Esophagus muscularis mucosa (tissue), 4 donors: ENCODE measurements around the gene FOSL2. TPM values are rescaled to one million over a fixed set of nuclear protein-coding genes. Genes with fewer than 3 reads are reported as not detected.

Experiments
- DNase-seq: peaks from one replicate; pipeline ENCODE4 v3.0.0-alpha.2; 2017; ENCODE audit errors: extremely low spot score
- H3K27ac ChIP-seq, 4 donors: fragments of 200-600 bp; sonication (generic); replicated peaks in 1 of 4; 1 replicate in 3 of 4; 2 replicates in 1 of 4; pipeline ENCODE4 v1.5.1; 2016 to 2019; ENCODE audit warnings: mild to moderate bottlenecking in 1 of 4
- H3K27me3 ChIP-seq, 4 donors: fragments of 200-600 bp; sonication (generic); one replicate each; pipeline versions ENCODE4 v1.5.1 to v1.6.0; 2016 to 2019
- H3K36me3 ChIP-seq, 4 donors: fragments of 200-600 bp; sonication (generic); one replicate each; pipeline ENCODE4 v1.5.1; 2016 to 2019
- H3K4me1 ChIP-seq, 4 donors: fragments of 200-600 bp; sonication (generic); one replicate each; pipeline ENCODE4 v1.5.1; 2016 to 2019
- H3K4me3 ChIP-seq, 4 donors: fragments of 200-600 bp; sonication (generic); 1 replicate in 2 of 4; 2 replicates in 2 of 4; pipeline ENCODE4 v1.5.1; 2016 to 2019; ENCODE audit warnings: mild to moderate bottlenecking in 4 of 4, moderate library complexity in 1 of 4
- H3K9me3 ChIP-seq, 4 donors: fragments of 200-600 bp; sonication (generic); 1 replicate in 3 of 4; 2 replicates in 1 of 4; pipeline ENCODE4 v1.5.1; 2016 to 2019
- EP300 ChIP-seq: sonication (generic); formaldehyde crosslinking; IDR thresholded peaks from one replicate; pipeline ENCODE4 v1.6.1; 2017; ENCODE audit warnings: antibody characterized with exemption
- POLR2A ChIP-seq: fragments of 450-650 bp; IDR thresholded peaks from one replicate; pipeline ENCODE4 v1.6.1; 2017; ENCODE audit warnings: antibody characterized with exemption, moderate library complexity, mild to moderate bottlenecking, low read depth
- POLR2AphosphoS5 ChIP-seq, 2 donors: sonication (generic); formaldehyde crosslinking; IDR thresholded peaks; one replicate each; pipeline ENCODE4 v1.6.1; 2017; ENCODE audit warnings: antibody characterized with exemption in 2 of 2
- WGBS: methylation state at CpG from one replicate; pipeline ENCODE4 v1.1.5; 2018; 5-methylcytosine and 5-hydroxymethylcytosine counted together
- intact Hi-C: fragments of 100-400 bp; cut with DNase I; formaldehyde crosslinking; loops from one replicate; pipeline ENCODE4 v1.15.1; 2023
- total RNA-seq, 4 donors: library from RNA; depleted of rRNA; stranded (reverse); fragments of >200 nt; gene quantifications; one replicate each; pipeline versions ENCODE4 v1.1.0 to v1.2.1, GENCODE V29; 2016
- TF ChIP-seq, protein P1 (sequence below), 3 experiments: fragments of 200-600 bp in 2 of 3; fragments of 450-650 bp in 1 of 3; sonication (generic) in 2 of 3; IDR thresholded peaks; one replicate each; pipeline ENCODE4 v1.5.1; 2017 to 2019; ENCODE audit warnings: antibody characterized with exemption in 3 of 3, mild to moderate bottlenecking in 2 of 3, moderate library complexity in 1 of 3

Gene FOSL2
- total RNA-seq, 4 donors from 2014 or later, result 68.9 to 332 (median 176) TPM

DNA sequence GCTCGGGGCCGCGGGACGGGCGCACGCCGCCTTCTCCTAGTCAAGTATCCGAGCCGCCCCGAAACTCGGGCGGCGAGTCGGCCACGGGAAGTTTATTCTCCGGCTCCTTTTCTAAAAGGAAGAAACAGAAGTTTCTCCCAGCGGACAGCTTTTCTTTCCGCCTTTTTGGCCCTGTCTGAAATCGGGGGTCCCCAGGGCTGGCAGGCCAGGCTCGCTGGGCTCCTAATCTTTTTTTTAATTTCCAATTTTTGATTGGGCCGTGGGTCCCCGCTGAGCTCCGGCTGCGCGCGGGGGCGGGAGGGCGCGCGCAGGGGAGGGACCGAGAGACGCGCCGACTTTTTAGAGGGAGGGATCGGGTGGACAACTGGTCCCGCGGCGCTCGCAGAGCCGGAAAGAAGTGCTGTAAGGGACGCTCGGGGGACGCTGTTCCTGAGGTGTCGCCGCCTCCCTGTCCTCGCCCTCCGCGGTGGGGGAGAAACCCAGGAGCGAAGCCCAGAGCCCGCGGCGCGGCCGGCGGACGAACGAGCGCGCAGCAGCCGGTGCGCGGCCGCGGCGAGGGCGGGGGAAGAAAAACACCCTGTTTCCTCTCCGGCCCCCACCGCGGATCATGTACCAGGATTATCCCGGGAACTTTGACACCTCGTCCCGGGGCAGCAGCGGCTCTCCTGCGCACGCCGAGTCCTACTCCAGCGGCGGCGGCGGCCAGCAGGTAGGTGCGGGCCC, 617 bp downstream of the FOSL2 start:
- Histone ChIP-seq H3K27me3 (no peaks in the 10 kb centered on the region), H3K9me3 (no peaks in the 10 kb centered on the region), H3K4me1 (peaks cover 22 to 39% (median 31%) of the 10 kb centered on the region in 4 donors), H3K27ac (peak overlapping the region; percentile 99 to 100 (median 100)), H3K36me3 (peaks cover 0 to 21% (median 0%) of the 10 kb centered on the region in 4 donors), H3K4me3 (peak overlapping the region; percentile 86 to 98 (median 93))
- under 1% methylated on average over 27 of the region's 81 CpGs for WGBS
- TF ChIP-seq EP300, result no peak
- TF ChIP-seq, protein P1, sequence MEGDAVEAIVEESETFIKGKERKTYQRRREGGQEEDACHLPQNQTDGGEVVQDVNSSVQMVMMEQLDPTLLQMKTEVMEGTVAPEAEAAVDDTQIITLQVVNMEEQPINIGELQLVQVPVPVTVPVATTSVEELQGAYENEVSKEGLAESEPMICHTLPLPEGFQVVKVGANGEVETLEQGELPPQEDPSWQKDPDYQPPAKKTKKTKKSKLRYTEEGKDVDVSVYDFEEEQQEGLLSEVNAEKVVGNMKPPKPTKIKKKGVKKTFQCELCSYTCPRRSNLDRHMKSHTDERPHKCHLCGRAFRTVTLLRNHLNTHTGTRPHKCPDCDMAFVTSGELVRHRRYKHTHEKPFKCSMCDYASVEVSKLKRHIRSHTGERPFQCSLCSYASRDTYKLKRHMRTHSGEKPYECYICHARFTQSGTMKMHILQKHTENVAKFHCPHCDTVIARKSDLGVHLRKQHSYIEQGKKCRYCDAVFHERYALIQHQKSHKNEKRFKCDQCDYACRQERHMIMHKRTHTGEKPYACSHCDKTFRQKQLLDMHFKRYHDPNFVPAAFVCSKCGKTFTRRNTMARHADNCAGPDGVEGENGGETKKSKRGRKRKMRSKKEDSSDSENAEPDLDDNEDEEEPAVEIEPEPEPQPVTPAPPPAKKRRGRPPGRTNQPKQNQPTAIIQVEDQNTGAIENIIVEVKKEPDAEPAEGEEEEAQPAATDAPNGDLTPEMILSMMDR (IDR thresholded peaks at IDR 0.05), result no peak
- TF ChIP-seq POLR2A, result no peak
- peak in 1 of 2 donors; percentile 43 for TF ChIP-seq POLR2AphosphoS5 (IDR thresholded peaks at IDR 0.05)
- no peak for DNase-seq
- intact Hi-C loops, result loop anchor here (10.0 kb wide), 1 partner anchor 618 kb away; the partner anchor contains the start of gene MRPL33

DNA sequence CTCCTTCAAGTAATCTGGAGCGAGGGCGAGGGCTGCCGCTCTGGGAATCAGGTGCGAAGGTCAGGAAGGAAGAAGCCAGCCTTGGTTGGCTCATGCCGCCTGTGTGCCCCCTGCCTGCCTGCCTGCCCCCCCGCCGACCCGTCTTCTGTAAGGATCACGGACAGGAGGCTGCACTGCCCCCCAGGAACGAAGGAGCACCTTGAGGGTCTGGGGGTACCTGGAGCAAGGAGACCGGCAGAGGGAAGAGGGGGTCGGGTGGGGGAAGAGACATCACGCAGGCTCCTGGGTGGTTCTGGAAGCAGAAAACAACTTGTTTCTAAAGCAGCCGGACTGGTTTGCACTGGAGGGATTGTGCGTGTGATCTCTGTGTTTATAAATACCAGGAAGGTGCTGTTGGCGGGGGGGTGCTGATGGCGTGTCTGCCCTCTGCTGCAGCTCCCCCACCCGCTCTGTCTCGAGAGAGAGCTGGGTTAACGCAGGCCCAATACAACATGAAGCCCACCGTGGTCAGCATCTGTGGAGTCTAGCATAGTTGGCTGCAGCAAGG, 1.7 kb downstream of the FOSL2 start:
- no peaks in the 10 kb centered on the region for H3K27me3 ChIP-seq
- peak overlapping the region; percentile 86 to 98 (median 93) for H3K4me3 ChIP-seq
- DNase-seq, result no peak
- peaks cover 0 to 33% (median 4%) of the 10 kb centered on the region in 4 donors for H3K36me3 ChIP-seq
- no peaks in the 10 kb centered on the region for H3K9me3 ChIP-seq
- under 1% methylated on average over 21 of the region's 21 CpGs for WGBS
- intact Hi-C loops, result loop anchor here (2.0 to 10.0 kb wide), 2 partner anchors 504 to 620 kb away; partner anchors contain the start of genes BABAM2, MRPL33 and RBKS
- H3K4me1 ChIP-seq, result peaks cover 28 to 47% (median 39%) of the 10 kb centered on the region in 4 donors
- H3K27ac ChIP-seq, result peak overlapping the region; percentile 99 to 100 (median 100)
- TF ChIP-seq POLR2A (no peak), EP300 (no peak), POLR2AphosphoS5 (IDR thresholded peaks at IDR 0.05) (peak in 1 of 2 donors; percentile 82)
- TF ChIP-seq, protein P1 (IDR thresholded peaks at IDR 0.05), result no peak

DNA sequence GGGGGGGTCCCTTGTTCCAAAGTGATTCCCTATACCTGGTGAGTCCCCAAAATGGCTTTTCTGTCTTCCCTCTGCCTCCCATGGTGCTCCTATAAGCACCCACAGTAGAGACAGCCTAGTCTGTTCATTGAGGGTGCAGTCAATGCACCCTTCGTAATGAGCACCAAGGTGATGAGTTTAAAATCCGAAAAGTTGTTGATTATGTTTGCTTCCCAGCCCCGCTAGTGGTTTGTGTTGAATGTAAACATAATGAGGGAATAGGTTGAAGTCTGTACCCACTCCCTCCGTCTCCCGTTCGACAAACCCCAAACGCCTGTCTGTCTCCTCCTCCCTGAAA, 2.3 kb downstream of the FOSL2 start:
- 1% methylated on average over 7 of the region's 7 CpGs for WGBS
- H3K36me3 ChIP-seq, result peaks cover 0 to 38% (median 6%) of the 10 kb centered on the region in 4 donors
- no peak for DNase-seq
- TF ChIP-seq POLR2A, result no peak
- TF ChIP-seq EP300, result no peak
- peak overlapping the region; percentile 86 to 98 (median 93) for H3K4me3 ChIP-seq
- H3K27ac ChIP-seq, result peak overlapping the region; percentile 99 to 100 (median 100)
- intact Hi-C loops, result loop anchor here (2.0 to 10.0 kb wide), 3 partner anchors 504 to 673 kb away; partner anchors contain the start of genes BABAM2, MRPL33 and RBKS
- H3K4me1 ChIP-seq, result peaks cover 28 to 47% (median 39%) of the 10 kb centered on the region in 4 donors
- no peaks in the 10 kb centered on the region for H3K27me3 ChIP-seq
- no peaks in the 10 kb centered on the region for H3K9me3 ChIP-seq

DNA sequence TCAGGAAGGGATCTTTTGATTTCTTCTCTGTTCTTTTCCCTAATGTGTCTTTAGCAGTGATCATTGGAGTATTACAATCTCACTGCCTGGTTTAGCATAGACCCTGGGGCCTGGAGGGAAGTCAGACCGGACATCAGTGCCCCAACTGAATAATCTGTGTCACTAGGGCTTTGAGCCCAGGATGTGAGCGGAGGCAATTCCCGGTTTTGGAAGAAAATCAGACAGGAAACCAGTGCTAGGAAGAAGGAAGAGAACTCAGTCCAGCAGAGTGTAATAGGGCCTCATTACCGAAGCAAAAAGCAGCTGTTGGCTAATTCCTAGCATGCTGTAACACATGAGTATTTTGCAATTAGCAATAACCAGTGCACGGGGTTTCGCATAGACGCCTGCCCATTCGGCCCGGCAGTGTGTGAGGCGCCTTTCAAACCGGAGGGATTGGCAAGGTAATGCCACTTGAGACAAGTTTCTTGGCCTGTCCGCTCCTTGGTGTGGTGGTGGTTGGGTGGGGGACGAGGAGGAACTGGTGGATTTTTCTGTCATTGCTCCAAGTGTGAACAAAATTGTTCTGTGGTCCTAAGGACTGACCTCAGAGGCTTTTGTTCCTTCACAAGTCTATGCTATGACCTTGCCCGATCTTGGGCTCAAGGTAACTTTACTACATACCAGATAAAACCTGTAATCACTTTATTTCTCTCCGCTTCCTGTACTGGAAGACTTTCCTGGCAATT, 2.8 kb downstream of the FOSL2 start:
- H3K4me1 ChIP-seq, result peaks cover 32 to 51% (median 42%) of the 10 kb centered on the region in 4 donors
- H3K27me3 ChIP-seq, result no peaks in the 10 kb centered on the region
- peak overlapping the region; percentile 86 to 98 (median 93) for H3K4me3 ChIP-seq
- peaks cover 0 to 44% (median 8%) of the 10 kb centered on the region in 4 donors for H3K36me3 ChIP-seq
- TF ChIP-seq POLR2AphosphoS5 (IDR thresholded peaks at IDR 0.05) (peak in 1 of 2 donors; percentile 86), POLR2A (peak; percentile 80)
- TF ChIP-seq, protein P1 (IDR thresholded peaks at IDR 0.05), result no peak
- H3K27ac ChIP-seq, result peak overlapping the region; percentile 99 to 100 (median 100)
- DNase-seq, result no peak
- WGBS, result 13% methylated on average over 8 of the region's 15 CpGs
- no peaks in the 10 kb centered on the region for H3K9me3 ChIP-seq
- intact Hi-C loops, result loop anchor here (2.0 to 10.0 kb wide), 3 partner anchors 505 to 673 kb away; partner anchors contain the start of genes BABAM2, MRPL33 and RBKS
